Neural cell (in vitro differentiated cells): ENCODE measurements around the gene MMS19. TPM values are rescaled to one million over a fixed set of nuclear protein-coding genes. Genes with fewer than 3 reads are reported as not detected.
"Not testable (repeated sequence)": the region's sequence is repeated elsewhere in the genome, so short reads cannot be mapped to it uniquely, and the experiment has no call there.

Source experiments
- H2AFZ ChIP-seq: fragments of 200-600, 300-800 bp; sonication (generic), shearing (Covaris generic); 2 replicates; pipeline ENCODE4 v1.6.0; 2014; ENCODE audit warnings: low read depth, mild to moderate bottlenecking, antibody characterized with exemption, low read length, moderate library complexity
- H3F3A ChIP-seq: fragments of 200-600 bp; shearing (Covaris generic); 2 replicates; pipeline ENCODE4 v1.6.1; 2016; ENCODE audit warnings: mild to moderate bottlenecking, moderate library complexity, mixed read lengths, antibody characterized with exemption, low read length; ENCODE audit not compliant: insufficient read depth, poor library complexity, severe bottlenecking
- H3K27ac ChIP-seq: fragments of 200-600, 300-800 bp; sonication (generic), shearing (Covaris generic); 2 replicates; pipeline ENCODE4 v1.5.1; 2014; ENCODE audit warnings: mild to moderate bottlenecking, low read length, moderate library complexity
- H3K27me3 ChIP-seq: fragments of 300-800, 200-600 bp; sonication (generic), shearing (Covaris generic); 2 replicates; pipeline ENCODE4 v1.6.0; 2014; ENCODE audit warnings: mild to moderate bottlenecking, low read depth, low read length, moderate library complexity; ENCODE audit not compliant: insufficient read depth
- H3K36me3 ChIP-seq: fragments of 300-800, 200-600 bp; sonication (generic), shearing (Covaris generic); 2 replicates; pipeline ENCODE4 v1.5.1; 2014; ENCODE audit warnings: mild to moderate bottlenecking, antibody characterized with exemption, low read length, moderate library complexity; ENCODE audit not compliant: insufficient read depth
- H3K4me2 ChIP-seq: fragments of 300-800, 200-600 bp; sonication (generic), shearing (Covaris generic); 2 replicates; pipeline ENCODE4 v1.6.0; 2014; ENCODE audit warnings: mild to moderate bottlenecking, low read length
- H3K4me3 ChIP-seq: fragments of 300-800, 200-600 bp; sonication (generic), shearing (Covaris generic); 2 replicates; pipeline ENCODE4 v1.5.1; 2014; ENCODE audit warnings: mild to moderate bottlenecking, low read length, moderate library complexity
- H3K79me2 ChIP-seq: fragments of 200-600 bp; shearing (Covaris generic); replicated peaks from 2 replicates; pipeline ENCODE4 v1.6.0; 2014; ENCODE audit warnings: mild to moderate bottlenecking, low read length, moderate library complexity; ENCODE audit not compliant: insufficient read depth
- H3K9ac ChIP-seq: fragments of 300-800, 200-600 bp; sonication (generic), shearing (Covaris generic); 2 replicates; pipeline ENCODE4 v1.6.1; 2016; ENCODE audit warnings: mild to moderate bottlenecking, low read length, mixed read lengths
- H3K9me2 ChIP-seq: fragments of 200-600 bp; shearing (Covaris generic); 2 replicates; pipeline ENCODE4 v1.6.1; 2016; ENCODE audit warnings: mild to moderate bottlenecking, low read length, mixed read lengths; ENCODE audit not compliant: insufficient read depth
- H3K9me3 ChIP-seq: fragments of 200-600, 300-800 bp; sonication (generic), shearing (Covaris generic); 2 replicates; pipeline ENCODE4 v1.6.1; 2016; ENCODE audit warnings: mild to moderate bottlenecking, mixed run types, low read length, moderate library complexity, mixed read lengths
- H4K20me1 ChIP-seq: fragments of 200-600 bp; shearing (Covaris generic); 2 replicates; pipeline ENCODE4 v1.6.1; 2016; ENCODE audit warnings: mild to moderate bottlenecking, mixed run types; ENCODE audit not compliant: insufficient read depth
- CTCF ChIP-seq: fragments of 450-650 bp; IDR thresholded peaks from 2 replicates; pipeline ENCODE4 v1.5.1; 2014; ENCODE audit warnings: antibody characterized with exemption, mild to moderate bottlenecking, moderate library complexity; ENCODE audit not compliant: poor library complexity, severe bottlenecking
- EP300 ChIP-seq: fragments of 450-650 bp; conservative IDR thresholded peaks from 2 replicates; pipeline ENCODE4 v1.6.1; 2014; ENCODE audit warnings: antibody characterized with exemption, mild to moderate bottlenecking, moderate library complexity; ENCODE audit not compliant: poor library complexity, severe bottlenecking
- EZH2 ChIP-seq: fragments of 200-600, 300-800 bp; shearing (Covaris generic), sonication (generic); IDR thresholded peaks from 2 replicates; pipeline ENCODE4 v1.6.1; 2014; ENCODE audit warnings: antibody characterized with exemption, low read length, borderline replicate concordance, mild to moderate bottlenecking; ENCODE audit not compliant: insufficient read depth, poor library complexity, severe bottlenecking
- MXI1 ChIP-seq: fragments of 450-650 bp; conservative IDR thresholded peaks from 2 replicates; pipeline ENCODE4 v1.6.1; 2014; ENCODE audit warnings: antibody characterized with exemption, mild to moderate bottlenecking; ENCODE audit not compliant: poor library complexity, severe bottlenecking
- POLR2AphosphoS5 ChIP-seq: IDR thresholded peaks from 2 replicates; pipeline ENCODE4 v1.6.1; 2012
- RAD21 ChIP-seq: fragments of 450-650 bp; conservative IDR thresholded peaks from 2 replicates; pipeline ENCODE4 v1.6.1; 2014; ENCODE audit warnings: antibody characterized with exemption, mild to moderate bottlenecking, moderate library complexity
- SMC3 ChIP-seq: fragments of 450-650 bp; conservative IDR thresholded peaks from 2 replicates; pipeline ENCODE4 v1.6.1; 2014; ENCODE audit warnings: antibody characterized with exemption, mild to moderate bottlenecking, moderate library complexity; ENCODE audit not compliant: poor library complexity
- TAF1 ChIP-seq: IDR thresholded peaks from 2 replicates; pipeline ENCODE4 v1.6.1; 2012; ENCODE audit warnings: low read depth
- polyA plus RNA-seq: library from polyadenylated mRNA; depleted of rRNA; stranded (reverse); fragments of >200 nt; gene quantifications from 2 replicates; pipeline ENCODE4 v1.2.3, GENCODE V29; 2014
- TF ChIP-seq, protein P1 (sequence below): IDR thresholded peaks from 2 replicates; pipeline ENCODE4 v1.6.1; 2012; ENCODE audit warnings: borderline replicate concordance

MMS19 gene
- polyA plus RNA-seq, 1 donor from 2014 or later, result 54.1 TPM

- not testable (repeated sequence) for H3K36me3 ChIP-seq, H2AFZ ChIP-seq, H3K27ac ChIP-seq, H3K9me3 ChIP-seq, H3K9me2 ChIP-seq, H3F3A ChIP-seq, H3K4me2 ChIP-seq, H3K4me3 ChIP-seq, H4K20me1 ChIP-seq, H3K9ac ChIP-seq, H3K27me3 ChIP-seq
- H3K79me2 ChIP-seq, result peaks cover 19% of the 10 kb centered on the region
Observed at GRCh38 chr10:97423757-97424098, 74.5 kb downstream of the MMS19 start.

- H4K20me1 ChIP-seq, result no peaks in the 10 kb centered on the region
- H3K9me2 ChIP-seq, result no peaks in the 10 kb centered on the region
- no peaks in the 10 kb centered on the region for H3K27me3 ChIP-seq
- TF ChIP-seq CTCF (no peak), MXI1 (no peak), EP300 (no peak), RAD21 (no peak), POLR2AphosphoS5 (no peak), SMC3 (no peak), EZH2 (no peak), TAF1 (no peak)
- TF ChIP-seq, protein P1, sequence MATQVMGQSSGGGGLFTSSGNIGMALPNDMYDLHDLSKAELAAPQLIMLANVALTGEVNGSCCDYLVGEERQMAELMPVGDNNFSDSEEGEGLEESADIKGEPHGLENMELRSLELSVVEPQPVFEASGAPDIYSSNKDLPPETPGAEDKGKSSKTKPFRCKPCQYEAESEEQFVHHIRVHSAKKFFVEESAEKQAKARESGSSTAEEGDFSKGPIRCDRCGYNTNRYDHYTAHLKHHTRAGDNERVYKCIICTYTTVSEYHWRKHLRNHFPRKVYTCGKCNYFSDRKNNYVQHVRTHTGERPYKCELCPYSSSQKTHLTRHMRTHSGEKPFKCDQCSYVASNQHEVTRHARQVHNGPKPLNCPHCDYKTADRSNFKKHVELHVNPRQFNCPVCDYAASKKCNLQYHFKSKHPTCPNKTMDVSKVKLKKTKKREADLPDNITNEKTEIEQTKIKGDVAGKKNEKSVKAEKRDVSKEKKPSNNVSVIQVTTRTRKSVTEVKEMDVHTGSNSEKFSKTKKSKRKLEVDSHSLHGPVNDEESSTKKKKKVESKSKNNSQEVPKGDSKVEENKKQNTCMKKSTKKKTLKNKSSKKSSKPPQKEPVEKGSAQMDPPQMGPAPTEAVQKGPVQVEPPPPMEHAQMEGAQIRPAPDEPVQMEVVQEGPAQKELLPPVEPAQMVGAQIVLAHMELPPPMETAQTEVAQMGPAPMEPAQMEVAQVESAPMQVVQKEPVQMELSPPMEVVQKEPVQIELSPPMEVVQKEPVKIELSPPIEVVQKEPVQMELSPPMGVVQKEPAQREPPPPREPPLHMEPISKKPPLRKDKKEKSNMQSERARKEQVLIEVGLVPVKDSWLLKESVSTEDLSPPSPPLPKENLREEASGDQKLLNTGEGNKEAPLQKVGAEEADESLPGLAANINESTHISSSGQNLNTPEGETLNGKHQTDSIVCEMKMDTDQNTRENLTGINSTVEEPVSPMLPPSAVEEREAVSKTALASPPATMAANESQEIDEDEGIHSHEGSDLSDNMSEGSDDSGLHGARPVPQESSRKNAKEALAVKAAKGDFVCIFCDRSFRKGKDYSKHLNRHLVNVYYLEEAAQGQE, result no peak
- no peaks in the 10 kb centered on the region for H3K9me3 ChIP-seq
- H3K4me3 ChIP-seq, result no peak overlapping the region
- H3K9ac ChIP-seq, result no peak overlapping the region
- no peaks in the 10 kb centered on the region for H3K36me3 ChIP-seq
- H3K27ac ChIP-seq, result no peak overlapping the region
- H3K79me2 ChIP-seq, result no peaks in the 10 kb centered on the region
- H3K4me2 ChIP-seq, result no peak overlapping the region
- H3F3A ChIP-seq, result no peaks in the 10 kb centered on the region
- H2AFZ ChIP-seq, result no peak overlapping the region
Observed at GRCh38 chr10:97416565-97416964, 81.7 kb downstream of the MMS19 start.

DNA sequence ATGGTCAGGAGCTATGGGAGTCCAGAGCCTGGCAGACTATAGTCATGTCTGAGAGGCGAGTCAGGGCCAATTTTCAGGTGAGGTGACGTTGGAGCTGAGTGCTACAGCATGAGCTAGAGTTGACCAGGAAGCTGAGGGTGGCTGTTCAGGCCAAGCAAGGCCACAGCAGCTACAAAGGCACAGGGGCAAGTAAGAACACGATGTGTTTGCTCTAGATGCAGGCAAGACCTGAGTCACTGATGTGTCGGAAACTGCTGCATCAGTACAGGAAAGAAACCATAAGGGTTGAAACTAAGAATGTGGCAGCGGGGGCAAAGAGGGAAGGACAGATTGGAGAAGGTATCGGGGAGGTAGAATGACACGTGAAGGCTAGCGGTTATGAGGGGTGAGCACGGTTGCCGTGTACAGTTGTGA, 85.3 kb downstream of the MMS19 start:
- TF ChIP-seq, protein P1, result no peak
- TF ChIP-seq RAD21, result no peak
- TF ChIP-seq POLR2AphosphoS5, result no peak
- TF ChIP-seq CTCF, result no peak
- no peak for TF ChIP-seq MXI1
- no peak for TF ChIP-seq EP300
- no peak for TF ChIP-seq TAF1
- TF ChIP-seq EZH2, result no peak
- no peak for TF ChIP-seq SMC3

More for the DNA sequence above, 85.3 kb downstream of the MMS19 start:
- Histone ChIP-seq H3K79me2 (no peaks in the 10 kb centered on the region), H3K4me3 (no peak overlapping the region), H3K27me3 (no peaks in the 10 kb centered on the region), H3K9ac (no peak overlapping the region), H4K20me1 (no peaks in the 10 kb centered on the region), H3F3A (no peaks in the 10 kb centered on the region), H3K4me2 (no peak overlapping the region), H3K36me3 (no peaks in the 10 kb centered on the region), H3K27ac (no peak overlapping the region), H3K9me3 (no peaks in the 10 kb centered on the region), H2AFZ (no peak overlapping the region), H3K9me2 (no peaks in the 10 kb centered on the region)
